Breast epithelium (tissue), 3 donors: ENCODE measurements around the gene PDE1C.

Source experiments
- CTCF ChIP-seq, 3 donors: fragments of 450-650 bp; IDR thresholded peaks; one replicate each; pipeline ENCODE4 v1.5.1; 2016 to 2017; ENCODE audit warnings: antibody characterized with exemption in 3 of 3, mild to moderate bottlenecking in 3 of 3, moderate library complexity in 3 of 3
- POLR2A ChIP-seq: fragments of 450-650 bp; IDR thresholded peaks from one replicate; pipeline ENCODE4 v1.6.1; 2016; ENCODE audit warnings: antibody characterized with exemption, mild to moderate bottlenecking, moderate library complexity
- POLR2AphosphoS5 ChIP-seq, 3 donors: sonication (generic); formaldehyde crosslinking; IDR thresholded peaks; one replicate each; pipeline ENCODE4 v1.6.1; 2017; ENCODE audit warnings: antibody characterized with exemption in 3 of 3

GRCh38 chr7:31991846-31992245, 78.4 kb downstream of the PDE1C start:
- TF ChIP-seq CTCF (IDR thresholded peaks at IDR 0.05): no peak
- TF ChIP-seq POLR2A: no peak
- TF ChIP-seq POLR2AphosphoS5 (IDR thresholded peaks at IDR 0.05): no peak
